Endothelial cell of umbilical vein (primary cell): ENCODE results near the gene BLM. TPM values are rescaled to one million over a fixed set of nuclear protein-coding genes. Genes with fewer than 3 reads are reported as not detected.

Experiments used
- BruUV-seq: library from RNA; stranded (reverse); fragments of 400-500 nt; replicated peaks from 2 replicates; lab custom pipeline; 2021; lab: Mats Ljungman, UMichigan
- CTCF ChIA-PET: fragments of 300-600, 350-600 bp; sonication (Branson Sonifier 250); formaldehyde crosslinking; loops from one replicate; lab custom pipeline; 2021; ENCODE audit warnings: antibody characterized with exemption, inconsistent platforms; lab: Charles Lee
- POLR2A ChIA-PET: fragments of 300-600, 350-600 bp; sonication (Branson Sonifier 250); formaldehyde crosslinking; loops from one replicate; lab custom pipeline; 2021; ENCODE audit warnings: antibody characterized with exemption, inconsistent platforms; lab: Charles Lee
- DNase-seq: peaks from one replicate; pipeline ENCODE4 v3.0.0-alpha.2; 2011; ENCODE audit warnings: low read depth, low spot score
- FAIRE-seq: peaks from 2 replicates; lab custom pipeline; 2011; peaks lifted over from hg19 to GRCh38; lab: Jason Lieb, UNC
- H2AFZ ChIP-seq: 2 replicates; pipeline ENCODE4 v1.6.0; 2012; ENCODE audit warnings: low read depth, low read length, control low read depth, inconsistent platforms
- H3K27ac ChIP-seq: 2 replicates; pipeline ENCODE4 v1.5.1; 2011; ENCODE audit warnings: low read depth, mild to moderate bottlenecking, control low read depth, low read length, moderate library complexity; ENCODE audit not compliant: insufficient read depth
- H3K27me3 ChIP-seq, 2 experiments: 2 replicates each; pipeline versions ENCODE4 v1.6.0 to v1.6.1; 2011; ENCODE audit warnings: low read length in 2 of 2, mixed read lengths in 1 of 2; ENCODE audit not compliant: control insufficient read depth in 2 of 2, insufficient read depth in 2 of 2
- H3K36me3 ChIP-seq, 2 experiments: 2 replicates in 1 of 2; 3 replicates in 1 of 2; pipeline ENCODE4 v1.5.1; 2011; ENCODE audit warnings: low read length in 2 of 2, mild to moderate bottlenecking in 1 of 2, moderate library complexity in 1 of 2; ENCODE audit not compliant: control insufficient read depth in 2 of 2, insufficient read depth in 2 of 2; ENCODE audit errors: extremely low read depth in 1 of 2
- H3K4me1 ChIP-seq: 3 replicates; pipeline ENCODE4 v1.5.1; 2011; ENCODE audit warnings: mild to moderate bottlenecking, low read length; ENCODE audit not compliant: control insufficient read depth, insufficient read depth; ENCODE audit errors: extremely low read depth
- H3K4me2 ChIP-seq: 2 replicates; pipeline ENCODE4 v1.6.1; 2011; ENCODE audit warnings: low read length, control low read depth, mixed read lengths; ENCODE audit not compliant: insufficient read depth
- H3K4me3 ChIP-seq, 3 experiments: fragments of 200-600 bp in 1 of 3; sonication (generic), shearing (Covaris generic) in 1 of 3; replicated peaks in 1 of 3; 2 replicates each; pipeline ENCODE4 v1.5.1; 2011 to 2016; ENCODE audit warnings: control low read depth in 3 of 3, low read length in 3 of 3, mild to moderate bottlenecking in 2 of 3, inconsistent platforms in 1 of 3, low read depth in 1 of 3, moderate library complexity in 1 of 3; ENCODE audit not compliant: insufficient read depth in 1 of 3
- H3K79me2 ChIP-seq: 2 replicates; pipeline ENCODE4 v1.6.0; 2012; ENCODE audit warnings: low read length, inconsistent platforms; ENCODE audit not compliant: control insufficient read depth, insufficient read depth
- H3K9ac ChIP-seq: replicated peaks from 2 replicates; pipeline ENCODE3; 2011; ENCODE audit warnings: low read length, control low read depth; ENCODE audit not compliant: insufficient read depth; ENCODE audit errors: extremely low read depth
- H3K9me1 ChIP-seq: replicated peaks from 3 replicates; pipeline ENCODE4 v1.6.0; 2011; ENCODE audit warnings: mild to moderate bottlenecking, low read length; ENCODE audit not compliant: control insufficient read depth, insufficient read depth; ENCODE audit errors: extremely low read depth
- H3K9me3 ChIP-seq: replicated peaks from 2 replicates; pipeline ENCODE4 v1.5.1; 2012; ENCODE audit warnings: low read length, inconsistent platforms; ENCODE audit not compliant: control insufficient read depth, insufficient read depth
- H4K20me1 ChIP-seq: replicated peaks from 2 replicates; pipeline ENCODE3; 2011; ENCODE audit warnings: mild to moderate bottlenecking, low read length; ENCODE audit not compliant: control insufficient read depth, insufficient read depth; ENCODE audit errors: extremely low read depth
- EZH2 ChIP-seq: IDR thresholded peaks from 2 replicates; pipeline ENCODE4 v1.6.1; 2012; ENCODE audit warnings: borderline replicate concordance, low read depth, mild to moderate bottlenecking, moderate library complexity, low read length, inconsistent platforms; ENCODE audit not compliant: severe bottlenecking
- FOS ChIP-seq: IDR thresholded peaks from 2 replicates; pipeline ENCODE4 v1.6.1; 2011; ENCODE audit warnings: mild to moderate bottlenecking, low read length, moderate library complexity, borderline replicate concordance; ENCODE audit not compliant: insufficient read depth
- GATA2 ChIP-seq: IDR thresholded peaks from 2 replicates; pipeline ENCODE4 v1.7.0; 2011; ENCODE audit warnings: low read depth, mild to moderate bottlenecking, moderate library complexity, mixed read lengths, low read length; ENCODE audit not compliant: insufficient read length, insufficient read depth
- JUN ChIP-seq: IDR thresholded peaks from 2 replicates; pipeline ENCODE4 v1.6.1; 2011; ENCODE audit warnings: borderline replicate concordance, low read depth; ENCODE audit not compliant: insufficient read length, insufficient read depth
- MAX ChIP-seq: IDR thresholded peaks from 2 replicates; pipeline ENCODE4 v1.6.1; 2011; ENCODE audit not compliant: insufficient read depth, insufficient read length
- MYC ChIP-seq: IDR thresholded peaks from one replicate; pipeline ENCODE4 v1.6.1; 2011; ENCODE audit warnings: mild to moderate bottlenecking, low read depth, low read length
- POLR2A ChIP-seq: IDR thresholded peaks from 2 replicates; pipeline ENCODE4 v1.6.1; 2012; ENCODE audit warnings: low read depth, mild to moderate bottlenecking, control low read depth, low read length
- POLR2AphosphoS5 ChIP-seq: IDR thresholded peaks from 2 replicates; pipeline ENCODE4 v1.6.1; 2012; ENCODE audit warnings: low read depth, mild to moderate bottlenecking, control low read depth, low read length, moderate library complexity; ENCODE audit not compliant: insufficient read depth
- dilution Hi-C: fragments of 300-500 bp; cut with MboI; formaldehyde crosslinking; loops from one replicate; pipeline ENCODE4 v1.15.0; 2019; ENCODE audit warnings: low sequenced_read_pairs; ENCODE audit not compliant: extremely low pct_ligation_motif_present
- intact Hi-C: fragments of 100-400 bp; cut with micrococcal nuclease; formaldehyde crosslinking; loops from one replicate; pipeline ENCODE4 v1.10.0; 2022
- polyA plus RNA-seq, 4 experiments: library from polyadenylated mRNA; depleted of rRNA in 3 of 4; stranded (reverse) in 3 of 4; unstranded in 1 of 4; fragments of >200 nt; gene quantifications; 2 replicates each; pipeline versions ENCODE4 v1.2.1 to v1.2.3, GENCODE V29; 2011 to 2012; ENCODE audit warnings: missing spikeins in 1 of 4
- total RNA-seq: library from RNA; stranded (reverse); gene quantifications from 2 replicates; pipeline ENCODE4 v1.2.3, GENCODE V29; 2021
- TF ChIP-seq, protein P1 (sequence below), 2 donors: IDR thresholded peaks; 1 replicate in 1 of 2; 2 replicates in 1 of 2; pipeline ENCODE4 v1.5.1; 2011; ENCODE audit warnings: low read length in 2 of 2, mild to moderate bottlenecking in 2 of 2, moderate library complexity in 2 of 2, control low read depth in 1 of 2, inconsistent platforms in 1 of 2, low read depth in 1 of 2; ENCODE audit not compliant: insufficient read depth in 1 of 2; ENCODE audit errors: extremely low read depth in 1 of 2

BLM gene
- total and polyA plus RNA-seq, 2 donors (not counting 3 experiments of a cell fraction or from before 2014, with no cell fraction given), result 3.8 to 17.3 TPM

GRCh38 chr15:90705212-90705611, 11.9 kb upstream of the BLM start:
- Histone ChIP-seq H3K4me2 (no peak overlapping the region), H3K27ac (no peak overlapping the region), H3K27me3 (no peaks in the 10 kb centered on the region), H3K36me3 (no peaks in the 10 kb centered on the region), H3K9me3 (no peaks in the 10 kb centered on the region), H4K20me1 (no peaks in the 10 kb centered on the region), H2AFZ (no peak overlapping the region), H3K4me1 (no peaks in the 10 kb centered on the region), H3K9me1 (no peaks in the 10 kb centered on the region), H3K4me3 (no peak overlapping the region), H3K9ac (no peak overlapping the region), H3K79me2 (no peaks in the 10 kb centered on the region)
- intact Hi-C loops (no loop called here), dilution Hi-C loops (no loop called here)
- CTCF ChIA-PET, result interaction anchor here (1.4 kb wide), 1 partner anchor 57 kb away, joined by 3 read pairs; no protein-coding TSS in a partner anchor
- no TSS peak for BruUV-seq
- FAIRE-seq (no peak), DNase-seq (no peak)
- POLR2A ChIA-PET, result no interaction called here
- TF ChIP-seq, protein P1, sequence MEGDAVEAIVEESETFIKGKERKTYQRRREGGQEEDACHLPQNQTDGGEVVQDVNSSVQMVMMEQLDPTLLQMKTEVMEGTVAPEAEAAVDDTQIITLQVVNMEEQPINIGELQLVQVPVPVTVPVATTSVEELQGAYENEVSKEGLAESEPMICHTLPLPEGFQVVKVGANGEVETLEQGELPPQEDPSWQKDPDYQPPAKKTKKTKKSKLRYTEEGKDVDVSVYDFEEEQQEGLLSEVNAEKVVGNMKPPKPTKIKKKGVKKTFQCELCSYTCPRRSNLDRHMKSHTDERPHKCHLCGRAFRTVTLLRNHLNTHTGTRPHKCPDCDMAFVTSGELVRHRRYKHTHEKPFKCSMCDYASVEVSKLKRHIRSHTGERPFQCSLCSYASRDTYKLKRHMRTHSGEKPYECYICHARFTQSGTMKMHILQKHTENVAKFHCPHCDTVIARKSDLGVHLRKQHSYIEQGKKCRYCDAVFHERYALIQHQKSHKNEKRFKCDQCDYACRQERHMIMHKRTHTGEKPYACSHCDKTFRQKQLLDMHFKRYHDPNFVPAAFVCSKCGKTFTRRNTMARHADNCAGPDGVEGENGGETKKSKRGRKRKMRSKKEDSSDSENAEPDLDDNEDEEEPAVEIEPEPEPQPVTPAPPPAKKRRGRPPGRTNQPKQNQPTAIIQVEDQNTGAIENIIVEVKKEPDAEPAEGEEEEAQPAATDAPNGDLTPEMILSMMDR (IDR thresholded peaks at IDR 0.05; ENCODE audit: extremely low read depth in 1 of 2, insufficient read depth in 1 of 2, low read depth in 1 of 2, low read length in 2 of 2), result no peak
- TF ChIP-seq POLR2AphosphoS5 (no peak), POLR2A (no peak), GATA2 (no peak), FOS (no peak), EZH2 (no peak), MYC (no peak), MAX (no peak), JUN (no peak)
